Measurements from ENCODE around the gene COPS3. TPM values are rescaled to one million over a fixed set of nuclear protein-coding genes. Genes with fewer than 3 reads are reported as not detected.

Gene COPS3
- total RNA-seq, 1 experiment from 2014 or later = 113 TPM

- Mint-ChIP-seq H3K27ac (no peak overlapping the region), H3K9me3 (no peaks in the 10 kb centered on the region), H3K4me3 (no peak overlapping the region), H3K36me3 (ENCODE audit: insufficient read depth in 1 of 3, low read depth in 3 of 3) (peaks cover 0 to 9% (median 9%) of the 10 kb centered on the region in 3 experiments; a peak in 4 of 7 replicates), H3K27me3 (ENCODE audit: low read depth) (no peaks in the 10 kb centered on the region), H3K4me1 (no peaks in the 10 kb centered on the region)
- no peak overlapping the region for H2BK15ac ChIP-seq (ENCODE audit: low read depth, low read length)
- H3K9ac ChIP-seq (ENCODE audit: extremely low read depth, insufficient read length, low read length) = no peak overlapping the region
- no peak overlapping the region for H3T11ph ChIP-seq (ENCODE audit: low read length)
- no peaks in the 10 kb centered on the region for H3K27me3 ChIP-seq (ENCODE audit: insufficient read depth, low read length)
- no peak overlapping the region for H2AFZ ChIP-seq (ENCODE audit: low read length)
- H3K27ac ChIP-seq (ENCODE audit: insufficient read length, low read depth, low read length) = no peak overlapping the region
- no peak overlapping the region for H3K4ac ChIP-seq (ENCODE audit: low read depth, low read length)
- H3K23me2 ChIP-seq (ENCODE audit: insufficient read length, low read depth, low read length, poor library complexity, severe bottlenecking) = no peaks in the 10 kb centered on the region
- WGBS (ENCODE audit: extremely low coverage, insufficient read length, low lambda C conversion rate) = no CpG with 5 or more reads among the region's 10 CpGs
- no peaks in the 10 kb centered on the region for H3K9me3 ChIP-seq (ENCODE audit: control insufficient read depth, low read depth, low read length)
- H4K20me1 ChIP-seq (ENCODE audit: control insufficient read depth, insufficient read depth, insufficient read length) = no peaks in the 10 kb centered on the region
- H2BK12ac ChIP-seq (ENCODE audit: insufficient read length, low read depth, low read length) = no peak overlapping the region
- H3K56ac ChIP-seq (ENCODE audit: insufficient read length, low read depth, low read length) = no peak overlapping the region
- H2BK5ac ChIP-seq (ENCODE audit: insufficient read length, low read length) = no peak overlapping the region
- no peak for DNase-seq
- no peak overlapping the region for H2BK120ac ChIP-seq (ENCODE audit: low read depth, low read length, poor library complexity, severe bottlenecking)
- H3K79me2 ChIP-seq (ENCODE audit: insufficient read depth, low read length) = no peaks in the 10 kb centered on the region
- no peak overlapping the region for H2BK20ac ChIP-seq (ENCODE audit: low read depth, low read length, poor library complexity, severe bottlenecking)
- no peak overlapping the region for H4K5ac ChIP-seq (ENCODE audit: insufficient read length, low read depth, low read length)
- H3K23ac ChIP-seq (ENCODE audit: insufficient read length, low read depth, low read length) = no peak overlapping the region
- no peak overlapping the region for H4K8ac ChIP-seq (replicated peaks; ENCODE audit: insufficient read length, low read depth, low read length)
- no peaks in the 10 kb centered on the region for H3K79me1 ChIP-seq (ENCODE audit: insufficient read depth, low read depth, low read length, poor library complexity, severe bottlenecking)
- no peak overlapping the region for H3K4me2 ChIP-seq (ENCODE audit: insufficient read depth, insufficient read length, low read length)
- TF ChIP-seq CTCF (conservative IDR thresholded peaks at IDR 0.05) = no peak
- no peak overlapping the region for H2AK5ac ChIP-seq (ENCODE audit: insufficient read length, low read length)
- no peak overlapping the region for H3K18ac ChIP-seq (ENCODE audit: insufficient read length, low read depth, low read length)
- no peak overlapping the region for H4K91ac ChIP-seq (ENCODE audit: insufficient read length, low read depth, low read length)
- H3K4me1 ChIP-seq (ENCODE audit: insufficient read depth, low read length) = no peaks in the 10 kb centered on the region
- H3K14ac ChIP-seq (ENCODE audit: insufficient read depth, low read length) = no peak overlapping the region
Measured at GRCh38 chr17:17325228-17325627, 44.2 kb upstream of the COPS3 start.
